ENCODE measurements around the gene MAD1L1.

MAD1L1 gene

GRCh38 chr7:2120251-2120660 is 112.5 kb downstream of the MAD1L1 start:
- H3K4me3 ChIP-seq (ENCODE audit: low read length in 2 of 2), result no peak overlapping the region
- no peak overlapping the region for H3K9ac ChIP-seq (ENCODE audit: low read depth in 1 of 2, low read length in 2 of 2)
- H3K27me3 ChIP-seq (ENCODE audit: control insufficient read depth in 2 of 2, insufficient read depth in 2 of 2, low read length in 2 of 2), result no peaks in the 10 kb centered on the region
- no peaks in the 10 kb centered on the region for H3K36me3 ChIP-seq (ENCODE audit: control insufficient read depth in 2 of 2, insufficient read depth in 2 of 2, low read length in 2 of 2)
- no peak overlapping the region for H3K27ac ChIP-seq (ENCODE audit: low read depth in 2 of 2, low read length in 2 of 2)
- H3K9me3 ChIP-seq (ENCODE audit: control insufficient read depth in 2 of 2, low read length in 2 of 2), result no peaks in the 10 kb centered on the region
- no peaks in the 10 kb centered on the region for H3K4me1 ChIP-seq (ENCODE audit: control insufficient read depth in 2 of 2, insufficient read depth in 2 of 2, low read length in 2 of 2)

DNA sequence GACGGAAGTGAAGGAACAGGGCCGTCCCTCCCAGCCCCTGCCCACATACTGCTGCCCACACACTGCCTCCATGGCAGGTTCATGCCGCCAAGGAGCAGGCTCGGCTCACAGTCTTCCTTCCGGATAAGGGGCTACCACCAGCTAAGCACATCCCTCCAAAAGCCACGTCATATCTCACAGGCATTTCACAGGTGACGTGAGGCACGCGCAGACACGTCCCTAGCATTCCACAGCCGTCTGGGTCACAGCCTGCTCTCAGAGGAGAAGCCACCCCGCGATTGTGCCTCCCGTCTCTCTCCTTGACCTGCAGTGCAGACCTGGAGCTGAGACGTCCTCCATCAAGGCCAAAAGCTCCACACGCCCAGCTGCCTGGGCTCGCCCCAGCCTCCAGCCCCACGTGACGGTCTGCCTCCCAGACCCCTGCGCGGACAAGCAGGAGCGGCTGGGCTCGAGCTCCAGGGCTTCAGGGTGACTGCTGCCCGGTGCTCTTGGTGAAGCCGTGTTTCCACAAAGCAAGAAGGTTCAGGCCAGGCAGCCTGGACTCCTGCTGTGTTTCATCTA is 114.0 kb downstream of the MAD1L1 start:
- H3K9me3 ChIP-seq (ENCODE audit: control insufficient read depth in 2 of 2, low read length in 2 of 2), result no peaks in the 10 kb centered on the region
- H3K4me3 ChIP-seq (ENCODE audit: low read length in 2 of 2), result no peak overlapping the region
- H3K27me3 ChIP-seq (ENCODE audit: control insufficient read depth in 2 of 2, insufficient read depth in 2 of 2, low read length in 2 of 2), result no peaks in the 10 kb centered on the region
- H3K9ac ChIP-seq (ENCODE audit: low read depth in 1 of 2, low read length in 2 of 2), result no peak overlapping the region
- H3K27ac ChIP-seq (ENCODE audit: low read depth in 2 of 2, low read length in 2 of 2), result no peak overlapping the region
- H3K4me1 ChIP-seq (ENCODE audit: control insufficient read depth in 2 of 2, insufficient read depth in 2 of 2, low read length in 2 of 2), result no peaks in the 10 kb centered on the region
- H3K36me3 ChIP-seq (ENCODE audit: control insufficient read depth in 2 of 2, insufficient read depth in 2 of 2, low read length in 2 of 2), result peaks cover 0 to 1% of the 10 kb centered on the region in 2 donors

DNA sequence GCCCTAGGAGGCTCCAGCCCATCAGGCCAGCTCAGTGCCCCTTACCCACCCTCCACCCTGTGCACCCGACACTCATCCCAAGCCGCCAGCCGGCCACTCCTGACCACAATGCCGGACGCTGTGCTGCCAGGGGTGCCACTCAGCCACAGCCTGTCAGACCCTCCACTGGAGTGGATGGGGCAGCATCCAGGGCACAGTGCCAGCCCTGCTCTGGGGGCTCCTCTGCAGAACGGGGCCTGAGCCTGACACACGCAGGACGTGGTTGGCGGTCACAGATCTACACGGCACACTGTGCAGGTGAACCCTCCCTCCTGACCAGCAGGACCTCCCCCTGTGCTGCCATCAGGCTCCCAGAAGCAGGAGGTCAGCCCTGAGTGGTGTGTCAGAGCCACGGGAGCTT is 114.7 kb downstream of the MAD1L1 start:
- Histone ChIP-seq H3K27ac (ENCODE audit: low read depth in 2 of 2, low read length in 2 of 2) (no peak overlapping the region), H3K4me3 (ENCODE audit: low read length in 2 of 2) (no peak overlapping the region), H3K27me3 (ENCODE audit: control insufficient read depth in 2 of 2, insufficient read depth in 2 of 2, low read length in 2 of 2) (no peaks in the 10 kb centered on the region), H3K9ac (ENCODE audit: low read depth in 1 of 2, low read length in 2 of 2) (no peak overlapping the region), H3K36me3 (ENCODE audit: control insufficient read depth in 2 of 2, insufficient read depth in 2 of 2, low read length in 2 of 2) (peaks cover 0 to 2% of the 10 kb centered on the region in 2 donors), H3K9me3 (ENCODE audit: control insufficient read depth in 2 of 2, low read length in 2 of 2) (no peaks in the 10 kb centered on the region), H3K4me1 (ENCODE audit: control insufficient read depth in 2 of 2, insufficient read depth in 2 of 2, low read length in 2 of 2) (no peaks in the 10 kb centered on the region)

DNA sequence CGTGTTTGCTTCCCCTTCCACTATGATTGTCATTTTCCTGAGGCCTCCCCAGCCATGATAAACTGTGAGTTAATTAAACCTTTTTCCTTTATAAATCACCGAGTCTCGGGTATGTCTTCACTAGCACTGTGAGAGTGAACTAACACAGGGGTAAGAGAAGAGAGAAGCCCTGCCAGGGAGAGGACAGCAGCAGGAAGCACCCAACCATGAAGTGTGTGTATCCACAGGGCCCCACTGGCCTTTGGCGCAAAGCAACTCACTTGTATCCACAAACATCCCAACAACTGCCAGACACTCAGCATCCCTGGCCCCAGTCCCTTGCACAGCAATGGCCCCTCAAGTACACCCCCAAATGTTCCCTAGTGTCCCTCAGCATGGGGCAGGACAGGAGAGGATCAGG is 115.1 kb downstream of the MAD1L1 start:
- Histone ChIP-seq H3K4me3 (ENCODE audit: low read length in 2 of 2) (no peak overlapping the region), H3K36me3 (ENCODE audit: control insufficient read depth in 2 of 2, insufficient read depth in 2 of 2, low read length in 2 of 2) (peaks cover 0 to 2% of the 10 kb centered on the region in 2 donors), H3K9ac (ENCODE audit: low read depth in 1 of 2, low read length in 2 of 2) (no peak overlapping the region), H3K27ac (ENCODE audit: low read depth in 2 of 2, low read length in 2 of 2) (no peak overlapping the region), H3K9me3 (ENCODE audit: control insufficient read depth in 2 of 2, low read length in 2 of 2) (no peaks in the 10 kb centered on the region), H3K4me1 (ENCODE audit: control insufficient read depth in 2 of 2, insufficient read depth in 2 of 2, low read length in 2 of 2) (no peaks in the 10 kb centered on the region), H3K27me3 (ENCODE audit: control insufficient read depth in 2 of 2, insufficient read depth in 2 of 2, low read length in 2 of 2) (no peaks in the 10 kb centered on the region)

DNA sequence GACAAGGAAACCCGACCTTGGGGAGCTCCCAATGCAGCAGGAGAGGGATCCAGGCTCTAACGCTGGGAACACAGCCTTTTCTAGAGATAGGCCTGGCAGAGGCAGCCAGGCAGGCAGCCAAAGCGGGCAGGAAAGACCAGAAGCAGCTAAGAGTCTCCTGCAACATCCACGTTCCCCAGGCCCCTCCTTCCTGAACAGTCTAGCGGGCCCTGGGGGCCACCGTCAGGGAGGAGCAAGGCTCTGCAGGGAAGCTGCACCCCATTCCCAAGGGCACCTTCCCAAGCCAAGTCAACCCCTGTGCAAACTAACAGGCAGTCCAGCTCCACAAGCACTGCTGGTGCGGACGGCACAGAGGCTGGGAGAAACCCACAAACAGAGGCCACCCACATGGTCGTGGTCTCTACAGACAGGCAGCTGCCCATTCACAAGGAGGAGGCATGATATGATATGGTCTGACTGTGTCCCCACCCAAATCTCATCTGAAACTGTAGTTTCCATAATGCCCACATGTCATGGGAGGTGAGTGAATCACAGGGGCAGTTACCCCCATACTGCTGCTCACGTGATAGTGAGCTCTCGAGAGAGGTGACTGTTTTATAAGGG is 115.7 kb downstream of the MAD1L1 start:
- Histone ChIP-seq H3K4me3 (ENCODE audit: low read length in 2 of 2) (no peak overlapping the region), H3K9me3 (ENCODE audit: control insufficient read depth in 2 of 2, low read length in 2 of 2) (no peaks in the 10 kb centered on the region), H3K27me3 (ENCODE audit: control insufficient read depth in 2 of 2, insufficient read depth in 2 of 2, low read length in 2 of 2) (no peaks in the 10 kb centered on the region), H3K36me3 (ENCODE audit: control insufficient read depth in 2 of 2, insufficient read depth in 2 of 2, low read length in 2 of 2) (peaks cover 0 to 2% of the 10 kb centered on the region in 2 donors), H3K4me1 (ENCODE audit: control insufficient read depth in 2 of 2, insufficient read depth in 2 of 2, low read length in 2 of 2) (no peaks in the 10 kb centered on the region), H3K9ac (ENCODE audit: low read depth in 1 of 2, low read length in 2 of 2) (no peak overlapping the region), H3K27ac (ENCODE audit: low read depth in 2 of 2, low read length in 2 of 2) (no peak overlapping the region)

DNA sequence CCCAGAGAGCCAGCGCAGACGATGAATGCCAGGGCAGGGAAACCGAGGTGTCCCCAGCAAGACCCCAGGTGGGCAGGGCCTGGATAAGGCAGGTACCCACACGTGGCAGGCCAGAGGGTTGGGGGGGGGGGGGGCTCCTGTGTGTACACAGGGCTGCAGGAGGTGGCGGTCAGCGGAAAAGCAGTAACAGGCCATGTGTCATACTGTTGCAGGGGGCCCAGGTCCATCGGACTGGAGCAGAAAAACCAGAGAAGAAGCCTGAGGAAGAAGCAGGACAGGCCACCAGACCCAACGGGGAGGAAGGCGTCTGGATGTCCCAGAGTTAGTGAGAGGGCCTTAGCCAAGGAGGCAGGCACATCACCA is 116.3 kb downstream of the MAD1L1 start:
- no peak overlapping the region for H3K4me3 ChIP-seq (ENCODE audit: low read length in 2 of 2)
- no peak overlapping the region for H3K9ac ChIP-seq (ENCODE audit: low read depth in 1 of 2, low read length in 2 of 2)
- no peak overlapping the region for H3K27ac ChIP-seq (ENCODE audit: low read depth in 2 of 2, low read length in 2 of 2)
- H3K36me3 ChIP-seq (ENCODE audit: control insufficient read depth in 2 of 2, insufficient read depth in 2 of 2, low read length in 2 of 2), result peaks cover 0 to 2% of the 10 kb centered on the region in 2 donors
- H3K9me3 ChIP-seq (ENCODE audit: control insufficient read depth in 2 of 2, low read length in 2 of 2), result no peaks in the 10 kb centered on the region
- H3K27me3 ChIP-seq (ENCODE audit: control insufficient read depth in 2 of 2, insufficient read depth in 2 of 2, low read length in 2 of 2), result no peaks in the 10 kb centered on the region
- H3K4me1 ChIP-seq (ENCODE audit: control insufficient read depth in 2 of 2, insufficient read depth in 2 of 2, low read length in 2 of 2), result no peaks in the 10 kb centered on the region

- peaks cover 0 to 4% of the 10 kb centered on the region in 2 donors for H3K4me1 ChIP-seq (ENCODE audit: control insufficient read depth in 2 of 2, insufficient read depth in 2 of 2, low read length in 2 of 2)
- H3K27ac ChIP-seq (ENCODE audit: low read depth in 2 of 2, low read length in 2 of 2), result no peak overlapping the region
- no peaks in the 10 kb centered on the region for H3K27me3 ChIP-seq (ENCODE audit: control insufficient read depth in 2 of 2, insufficient read depth in 2 of 2, low read length in 2 of 2)
- H3K9me3 ChIP-seq (ENCODE audit: control insufficient read depth in 2 of 2, low read length in 2 of 2), result no peaks in the 10 kb centered on the region
- H3K4me3 ChIP-seq (ENCODE audit: low read length in 2 of 2), result no peak overlapping the region
- H3K36me3 ChIP-seq (ENCODE audit: control insufficient read depth in 2 of 2, insufficient read depth in 2 of 2, low read length in 2 of 2), result peaks cover 0 to 2% of the 10 kb centered on the region in 2 donors
- no peak overlapping the region for H3K9ac ChIP-seq (ENCODE audit: low read depth in 1 of 2, low read length in 2 of 2)
Observed at GRCh38 chr7:2115760-2116447, 116.8 kb downstream of the MAD1L1 start.

- Histone ChIP-seq H3K27me3 (ENCODE audit: control insufficient read depth in 2 of 2, insufficient read depth in 2 of 2, low read length in 2 of 2) (no peaks in the 10 kb centered on the region), H3K9ac (ENCODE audit: low read depth in 1 of 2, low read length in 2 of 2) (no peak overlapping the region), H3K4me3 (ENCODE audit: low read length in 2 of 2) (no peak overlapping the region), H3K9me3 (ENCODE audit: control insufficient read depth in 2 of 2, low read length in 2 of 2) (no peaks in the 10 kb centered on the region), H3K27ac (ENCODE audit: low read depth in 2 of 2, low read length in 2 of 2) (no peak overlapping the region), H3K4me1 (ENCODE audit: control insufficient read depth in 2 of 2, insufficient read depth in 2 of 2, low read length in 2 of 2) (peaks cover 3 to 4% of the 10 kb centered on the region in 2 donors), H3K36me3 (ENCODE audit: control insufficient read depth in 2 of 2, insufficient read depth in 2 of 2, low read length in 2 of 2) (peaks cover 0 to 2% of the 10 kb centered on the region in 2 donors)
Observed at GRCh38 chr7:2114926-2115759, 117.6 kb downstream of the MAD1L1 start.

- Histone ChIP-seq H3K36me3 (ENCODE audit: control insufficient read depth in 2 of 2, insufficient read depth in 2 of 2, low read length in 2 of 2) (peaks cover 0 to 2% of the 10 kb centered on the region in 2 donors), H3K9ac (ENCODE audit: low read depth in 1 of 2, low read length in 2 of 2) (no peak overlapping the region), H3K27ac (ENCODE audit: low read depth in 2 of 2, low read length in 2 of 2) (no peak overlapping the region), H3K27me3 (ENCODE audit: control insufficient read depth in 2 of 2, insufficient read depth in 2 of 2, low read length in 2 of 2) (no peaks in the 10 kb centered on the region), H3K4me1 (ENCODE audit: control insufficient read depth in 2 of 2, insufficient read depth in 2 of 2, low read length in 2 of 2) (peaks cover 3 to 4% of the 10 kb centered on the region in 2 donors), H3K9me3 (ENCODE audit: control insufficient read depth in 2 of 2, low read length in 2 of 2) (no peaks in the 10 kb centered on the region), H3K4me3 (ENCODE audit: low read length in 2 of 2) (no peak overlapping the region)
Observed at GRCh38 chr7:2114052-2114451, 118.7 kb downstream of the MAD1L1 start.

All from mucosa of rectum (tissue), 2 donors.